WTC11 (cell line): ENCODE data around the gene HPSE2.

Experiments
- MAX ChIP-seq: sonication (generic); formaldehyde crosslinking; IDR thresholded peaks from 2 replicates; pipeline ENCODE4 v1.8.0; 2022; ENCODE audit warnings: mild to moderate bottlenecking, missing genetic modification reagents
- TEAD1 ChIP-seq: sonication (generic); formaldehyde crosslinking; IDR thresholded peaks from 2 replicates; pipeline ENCODE4 v1.8.0; 2022; ENCODE audit warnings: mild to moderate bottlenecking, missing genetic modification reagents
- ZNF416 ChIP-seq: fragments of 250-450 bp; sonication (Bioruptor Pico); IDR thresholded peaks from 2 replicates; pipeline ENCODE4 v1.9.0; 2021; ENCODE audit warnings: mild to moderate bottlenecking, inconsistent platforms

GRCh38 chr10:98481404-98481945, 754.2 kb downstream of the HPSE2 start:
- TF ChIP-seq MAX (no peak), ZNF416 (no peak), TEAD1 (no peak)
